NOMO-1 treated with dmso at 0.1 percent for 144 hours (cell line): ENCODE measurements around the gene SMARCD1.

Source experiments
- DNase-seq: peaks from one replicate; lab custom pipeline; 2025; ENCODE audit not compliant: unreplicated experiment; lab: John Stamatoyannopoulos, UW

Gene SMARCD1

DNA sequence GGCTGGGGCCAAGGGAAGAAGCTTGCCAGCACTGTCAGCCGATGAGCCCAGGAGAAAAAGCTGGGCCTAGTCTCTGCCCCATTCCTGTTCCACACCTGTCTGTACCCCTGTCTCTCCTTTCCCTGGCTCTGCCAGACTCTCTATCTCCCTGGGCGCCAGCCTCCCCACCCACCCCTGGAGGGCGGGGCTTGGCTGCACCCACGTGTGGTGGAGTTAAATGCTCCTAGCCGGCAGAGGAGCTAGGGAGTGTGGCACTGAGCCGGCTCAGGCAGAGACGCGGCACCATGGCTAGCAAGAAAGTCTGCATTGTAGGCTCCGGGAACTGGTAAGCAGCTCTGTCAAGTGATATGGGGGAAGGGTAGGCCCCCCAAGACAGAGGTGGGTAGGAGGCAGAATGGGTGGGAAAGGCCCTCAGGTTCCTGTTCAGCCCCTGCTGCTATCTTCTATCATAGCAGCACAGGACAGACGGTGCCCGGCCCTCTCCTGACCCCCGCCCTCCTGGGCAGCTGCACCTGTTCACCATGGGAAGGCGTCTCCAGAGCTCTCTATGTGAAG lies 18.7 kb downstream of the SMARCD1 start, which contains the start of gene GPD1:
GPD1 (plus strand) TSS at position 242 of the 555 bp plus-strand sequence; CDS start at position 285, 43 bp downstream.
- DNase-seq: no peak

DNA sequence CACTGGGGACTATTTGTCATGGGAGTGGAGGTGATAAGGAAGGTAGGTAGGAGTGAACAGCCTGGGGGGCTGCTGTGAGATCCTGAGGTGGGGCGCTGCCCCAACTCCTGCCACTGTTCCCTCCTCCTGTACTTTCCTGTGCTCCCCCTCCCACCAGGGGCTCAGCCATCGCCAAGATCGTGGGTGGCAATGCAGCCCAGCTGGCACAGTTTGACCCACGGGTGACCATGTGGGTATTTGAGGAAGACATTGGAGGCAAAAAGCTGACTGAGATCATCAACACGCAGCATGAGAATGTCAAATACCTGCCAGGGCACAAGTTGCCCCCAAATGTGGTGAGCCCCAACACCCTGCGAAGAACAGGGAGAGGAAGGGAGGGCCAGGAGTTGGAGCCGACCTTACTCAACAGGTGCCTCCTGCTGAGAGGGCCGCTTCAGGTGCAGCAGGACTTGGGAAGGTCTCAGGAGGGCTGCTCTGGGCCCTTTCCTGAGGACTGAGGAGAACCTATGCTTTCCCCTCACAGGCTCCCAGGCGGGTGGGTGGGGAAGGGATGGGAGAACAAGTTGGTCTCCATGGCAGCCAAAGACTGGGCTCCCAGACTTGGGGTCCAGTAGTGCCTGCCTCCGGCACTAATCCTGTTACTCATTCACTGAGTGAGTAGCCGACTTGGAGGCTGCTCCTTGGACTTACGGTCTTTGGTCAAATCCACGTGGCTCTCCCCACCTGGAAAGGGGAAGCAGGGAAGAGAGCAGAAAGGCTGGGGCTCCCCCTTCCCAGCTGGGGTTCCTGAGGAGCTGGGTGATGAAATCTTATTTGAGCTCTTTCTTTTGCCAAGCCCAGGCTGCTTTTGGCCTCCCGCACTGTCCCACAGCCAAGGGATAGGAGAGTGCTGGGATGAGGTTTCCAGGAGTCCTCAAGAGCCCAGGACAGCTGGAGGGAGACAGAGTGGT lies 19.6 kb downstream of the SMARCD1 start:
- no peak for DNase-seq

GRCh38 chr12:50105913-50106450 lies 20.8 kb downstream of the SMARCD1 start:
- no peak for DNase-seq

GRCh38 chr12:50106907-50107306 lies 21.8 kb downstream of the SMARCD1 start:
- no peak for DNase-seq

DNA sequence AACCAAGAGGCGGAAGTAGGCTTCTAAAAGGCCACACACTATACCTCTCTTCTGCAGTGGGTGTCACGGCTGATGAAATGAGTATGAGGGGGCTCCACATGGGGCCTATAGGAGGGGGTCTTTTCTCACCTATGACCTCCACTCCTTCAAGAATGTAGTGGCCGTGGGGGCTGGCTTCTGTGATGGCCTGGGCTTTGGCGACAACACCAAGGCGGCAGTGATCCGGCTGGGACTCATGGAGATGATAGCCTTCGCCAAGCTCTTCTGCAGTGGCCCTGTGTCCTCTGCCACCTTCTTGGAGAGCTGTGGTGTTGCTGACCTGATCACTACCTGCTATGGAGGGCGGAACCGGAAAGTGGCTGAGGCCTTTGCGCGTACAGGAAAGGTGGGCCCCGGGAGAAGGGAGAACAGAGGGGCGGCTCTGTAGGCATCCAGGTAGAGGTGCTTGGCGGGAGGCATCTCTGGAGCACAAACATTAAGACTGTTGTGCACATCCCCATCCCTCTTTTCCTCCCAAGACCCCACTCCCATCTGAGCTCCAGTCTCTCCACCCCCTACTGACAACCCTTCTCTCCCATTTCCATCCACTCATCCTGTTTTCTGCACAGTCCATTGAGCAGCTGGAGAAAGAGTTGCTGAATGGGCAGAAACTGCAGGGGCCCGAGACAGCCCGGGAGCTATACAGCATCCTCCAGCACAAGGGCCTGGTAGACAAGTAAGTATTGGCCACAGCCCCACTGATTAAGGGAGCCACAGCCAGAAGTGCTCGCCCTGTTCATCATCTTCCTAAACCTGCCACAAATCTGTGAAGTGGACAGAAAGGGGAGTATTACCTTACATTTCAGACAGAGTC lies 22.5 kb downstream of the SMARCD1 start:
- DNase-seq: no peak

DNA sequence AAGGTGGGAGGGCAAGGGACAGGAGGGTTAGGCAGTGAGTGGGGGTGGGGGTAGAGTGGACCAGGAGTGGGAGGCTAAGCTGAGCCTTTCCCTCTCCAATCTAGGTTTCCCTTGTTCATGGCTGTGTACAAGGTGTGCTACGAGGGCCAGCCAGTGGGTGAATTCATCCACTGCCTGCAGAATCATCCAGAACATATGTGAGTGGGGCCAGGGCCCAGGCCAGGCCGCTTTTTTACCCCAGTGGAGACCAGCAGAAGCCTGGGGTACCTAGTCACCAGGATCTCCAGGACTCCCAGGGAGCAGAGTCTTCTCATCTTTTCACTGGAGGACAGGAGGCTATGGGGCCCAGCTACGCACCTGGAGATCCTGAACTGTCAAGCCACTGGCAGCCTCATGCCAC lies 24.2 kb downstream of the SMARCD1 start:
- DNase-seq: no peak

GRCh38 chr12:50110127-50110761 lies 25.1 kb downstream of the SMARCD1 start:
- no peak for DNase-seq

GRCh38 chr12:50110762-50111351 lies 25.7 kb downstream of the SMARCD1 start:
- DNase-seq: no peak

- DNase-seq: no peak
Measured at GRCh38 chr12:50111395-50111692, 26.2 kb downstream of the SMARCD1 start.

- DNase-seq: peak; percentile 99
Measured at GRCh38 chr12:50111693-50112455, 26.7 kb downstream of the SMARCD1 start, which contains the start of gene COX14. Gene COX14 (plus strand): TSS chr12:50112236. CDS start chr12:50120044, 7,808 bp downstream.

DNA sequence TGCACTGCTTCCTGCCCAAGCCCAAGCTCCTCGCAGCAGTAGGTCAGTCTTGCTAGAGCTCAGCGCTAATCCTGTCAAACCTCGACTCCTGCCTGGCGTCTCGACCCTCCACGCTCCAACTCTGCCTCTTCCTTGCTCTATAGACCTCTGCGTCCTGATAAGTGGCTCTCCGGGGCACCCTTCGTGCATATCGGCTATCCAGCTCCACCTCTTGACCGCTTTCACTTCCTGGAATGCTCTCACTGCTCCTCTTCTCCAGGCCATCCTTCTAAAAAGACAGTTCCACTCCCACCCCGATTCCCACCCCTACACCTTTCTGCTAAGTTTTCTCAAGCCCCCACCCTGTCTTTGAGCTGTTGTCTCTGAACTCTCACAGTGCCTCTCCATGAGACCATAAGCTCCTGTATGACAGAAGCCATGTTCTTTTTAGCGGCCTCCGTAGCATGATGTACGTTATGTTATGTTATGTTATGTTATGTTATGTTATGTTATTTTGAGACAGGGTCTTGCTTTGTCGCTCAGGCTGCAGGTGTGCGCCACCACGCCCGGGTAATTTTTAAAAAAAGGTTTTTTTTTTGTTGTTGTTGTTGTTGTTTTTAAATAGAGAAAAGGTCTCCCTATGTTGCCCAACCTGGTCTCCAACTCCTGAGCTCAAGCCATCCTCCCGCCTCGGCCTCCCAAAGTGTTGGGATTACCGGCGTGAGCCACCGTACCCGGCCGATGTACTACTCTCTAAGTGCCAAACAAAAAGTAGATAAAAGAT lies 27.5 kb downstream of the SMARCD1 start:
- peak; percentile 72 for DNase-seq

DNA sequence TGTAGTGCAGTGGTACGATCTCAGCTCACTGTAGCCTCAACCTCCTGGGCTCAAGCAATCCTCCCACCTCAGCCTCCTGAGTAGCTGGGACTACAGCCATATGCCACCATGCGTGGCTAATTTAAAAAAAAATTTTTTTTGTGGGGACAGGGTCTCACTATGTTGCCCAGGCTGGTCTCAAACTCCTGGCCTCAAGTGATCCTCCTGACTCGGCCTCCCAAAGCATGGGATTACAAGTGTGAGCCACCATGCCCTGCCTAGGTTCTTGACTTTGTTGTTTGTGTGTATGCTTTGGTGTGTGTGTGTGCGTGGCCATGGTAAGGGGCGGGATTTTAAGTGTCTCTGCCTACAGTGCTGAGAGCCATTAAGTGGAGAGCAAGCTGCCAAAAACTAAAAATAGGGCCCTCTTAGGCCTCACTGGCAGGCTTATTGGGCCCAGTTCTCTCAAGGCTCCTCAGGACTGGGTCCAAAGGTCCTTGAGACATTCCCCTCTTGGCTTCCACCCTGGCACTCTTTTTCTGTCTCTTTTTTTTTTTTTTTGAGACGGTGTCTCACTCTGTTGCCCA lies 32.0 kb downstream of the SMARCD1 start:
- no peak for DNase-seq

DNA sequence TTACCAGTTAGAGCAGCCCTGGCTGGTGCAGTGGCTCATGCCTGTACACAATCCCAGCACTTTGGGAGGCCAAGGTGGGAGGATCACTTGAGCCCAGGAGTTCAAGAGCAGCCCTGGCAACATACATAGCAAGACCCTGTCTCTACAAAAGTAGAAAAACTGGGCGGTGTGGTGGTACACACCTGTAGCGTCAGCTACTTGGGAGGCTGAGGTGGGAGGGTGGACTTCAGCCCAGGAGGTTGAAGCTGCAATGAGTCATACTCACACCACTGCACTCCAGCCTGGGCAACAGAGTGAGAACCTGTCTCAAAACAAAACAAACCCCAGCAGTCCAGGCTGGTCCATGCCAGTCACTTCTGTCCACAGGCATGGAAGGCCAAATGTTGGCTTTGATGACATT lies 34.2 kb downstream of the SMARCD1 start:
- DNase-seq: no peak

DNA sequence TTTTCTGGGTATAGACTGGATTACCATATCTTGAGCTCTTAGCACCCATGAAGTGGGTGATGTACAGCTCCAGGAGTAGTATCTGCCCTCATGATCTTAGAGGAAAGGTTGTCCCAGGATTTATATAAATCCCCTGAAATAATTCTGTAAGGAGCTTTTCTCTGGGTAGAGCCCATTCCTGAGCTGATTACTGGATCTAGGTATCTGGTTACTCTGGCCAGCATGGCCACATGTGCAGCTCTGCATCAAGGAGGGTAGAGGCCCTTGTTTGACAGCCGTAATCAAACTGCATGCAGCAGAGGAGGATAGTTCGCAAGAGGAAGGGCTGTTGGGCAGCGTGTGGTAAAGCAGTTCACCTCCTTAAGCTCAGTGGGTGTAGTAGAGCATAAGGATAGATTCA lies 35.4 kb downstream of the SMARCD1 start:
- DNase-seq: no peak

DNA sequence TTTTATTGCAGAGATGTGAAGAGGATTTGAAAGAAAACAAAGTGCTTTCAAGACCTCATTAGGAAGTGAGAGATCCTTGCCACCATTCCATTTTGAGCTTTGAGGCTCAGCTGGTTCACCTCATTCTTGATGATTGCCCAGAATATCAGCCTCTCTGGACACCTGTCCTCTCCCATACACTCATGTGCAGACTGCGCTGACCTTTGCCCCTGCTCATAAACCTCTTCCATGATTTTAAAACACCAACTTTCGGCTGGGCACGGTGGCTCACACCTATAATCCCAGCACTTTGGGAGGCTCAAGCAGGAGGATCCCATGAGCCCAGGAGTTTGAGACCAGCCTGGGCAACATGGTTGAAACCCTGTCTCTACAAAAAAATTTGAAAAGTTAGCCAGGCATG lies 35.8 kb downstream of the SMARCD1 start:
- DNase-seq: no peak

DNA sequence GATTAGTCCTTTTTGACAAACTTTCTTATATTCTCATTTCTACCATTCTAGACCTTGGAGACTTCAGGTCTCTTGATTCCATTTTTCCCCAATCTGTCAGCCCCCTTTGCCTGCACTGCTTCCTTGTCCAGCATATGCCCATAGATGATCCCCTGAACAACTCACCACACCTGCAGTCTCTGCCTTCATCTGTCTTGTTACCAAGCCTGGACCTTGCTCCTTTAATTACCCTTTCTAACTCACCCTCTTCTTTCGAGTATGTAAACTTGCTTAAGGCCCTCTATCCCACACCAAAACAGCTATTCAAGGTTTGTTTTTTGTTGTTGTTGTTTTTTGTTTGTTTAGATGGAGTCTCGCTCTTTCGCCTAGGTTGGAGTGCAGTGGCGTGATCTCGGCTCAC lies 36.5 kb downstream of the SMARCD1 start:
- no peak for DNase-seq

DNA sequence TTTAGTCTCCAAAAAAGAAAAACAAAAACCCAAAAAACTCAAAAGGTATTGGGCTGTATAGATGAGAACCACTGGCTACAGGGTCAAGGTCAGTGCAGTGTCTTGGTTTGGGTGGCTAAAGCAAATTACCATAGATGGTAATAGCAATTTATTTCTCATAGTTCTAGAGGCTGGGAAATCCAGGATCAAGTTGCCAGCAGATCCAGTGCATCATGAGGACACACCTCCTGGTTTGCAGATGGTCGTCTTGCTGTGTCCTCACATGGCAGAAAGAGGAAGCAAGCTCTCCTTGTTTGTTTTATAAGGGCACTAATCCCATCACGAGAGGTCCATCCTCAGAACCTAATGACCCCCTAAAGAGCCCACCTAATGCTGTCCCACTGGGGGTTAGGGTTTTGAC lies 38.1 kb downstream of the SMARCD1 start:
- DNase-seq: no peak

DNA sequence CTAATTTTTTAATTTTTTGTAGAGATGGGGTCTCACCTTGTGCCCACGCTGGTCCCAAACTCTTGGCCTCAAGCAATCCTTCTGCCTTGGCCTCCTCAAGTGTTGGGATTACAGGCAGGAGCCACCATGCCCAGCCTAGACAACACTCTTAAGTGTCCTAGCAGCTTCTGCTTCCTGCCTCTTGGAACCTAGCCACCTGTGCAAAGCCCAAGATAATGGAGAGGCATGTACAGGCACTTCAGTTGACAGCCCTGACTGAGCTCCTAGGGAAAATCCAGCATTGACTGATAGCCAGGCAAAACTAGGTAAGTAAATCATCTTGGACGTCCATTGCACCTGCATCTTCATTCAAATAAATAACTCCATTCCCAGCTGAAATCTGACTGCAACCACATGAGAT lies 42.4 kb downstream of the SMARCD1 start:
- DNase-seq: no peak

DNA sequence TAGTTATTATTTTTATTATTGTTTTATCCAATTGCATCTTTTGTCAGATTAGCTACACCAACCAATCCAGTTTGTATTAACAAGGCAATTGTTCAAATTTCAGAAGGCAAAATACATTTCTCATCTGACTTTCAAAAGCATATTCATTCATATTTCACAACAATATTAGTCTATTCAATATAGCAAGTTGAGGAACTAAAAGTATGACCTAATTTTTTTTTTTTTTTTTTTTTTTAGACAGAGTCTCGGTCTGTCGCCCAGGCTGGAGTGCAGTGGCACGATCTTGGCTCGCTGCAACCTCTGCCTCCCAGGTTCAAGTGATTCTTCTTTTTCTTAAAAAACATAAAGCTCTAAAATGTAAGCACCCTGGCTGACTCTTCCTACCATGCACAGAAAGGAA lies 44.1 kb downstream of the SMARCD1 start:
- DNase-seq: no peak
